A172 (cell line): ENCODE results near the gene HOXA1. TPM values are rescaled to one million over a fixed set of nuclear protein-coding genes. Genes with fewer than 3 reads are reported as not detected.
A peak's percentile ranks its signal among the peaks of the same experiment; 100 is the strongest.

ENCODE experiments used
- DNase-seq: peaks from one replicate; pipeline ENCODE4 v3.0.0-alpha.2; 2015; ENCODE audit warnings: low spot score
- total RNA-seq: library from RNA; depleted of rRNA; stranded (reverse); fragments of >200 nt; shearing (Covaris generic); gene quantifications from 2 replicates; pipeline ENCODE4 v1.2.3, GENCODE V29; 2014

HOXA1 gene
- total RNA-seq, 1 experiment from 2014 or later = not detected

DNA sequence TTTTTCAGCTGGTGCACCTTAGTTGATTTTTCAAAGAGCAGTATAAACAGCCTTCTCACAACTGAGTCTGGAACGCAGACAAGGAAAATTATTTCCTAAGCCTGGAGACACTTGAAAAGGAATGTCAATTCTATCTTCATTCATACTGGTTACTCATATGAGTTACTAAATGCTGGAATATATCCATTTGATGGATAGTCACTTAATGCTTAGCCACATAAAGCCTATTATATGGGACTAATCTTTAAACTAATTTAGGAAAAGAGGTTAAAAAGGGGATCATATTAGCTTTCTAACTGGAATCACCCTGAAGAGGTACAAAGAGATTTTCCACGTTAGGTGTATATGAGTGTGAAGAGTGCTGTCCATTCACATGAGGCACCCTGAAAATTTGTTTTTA lies 36.4 kb upstream of the HOXA1 start:
- no peak for DNase-seq

DNA sequence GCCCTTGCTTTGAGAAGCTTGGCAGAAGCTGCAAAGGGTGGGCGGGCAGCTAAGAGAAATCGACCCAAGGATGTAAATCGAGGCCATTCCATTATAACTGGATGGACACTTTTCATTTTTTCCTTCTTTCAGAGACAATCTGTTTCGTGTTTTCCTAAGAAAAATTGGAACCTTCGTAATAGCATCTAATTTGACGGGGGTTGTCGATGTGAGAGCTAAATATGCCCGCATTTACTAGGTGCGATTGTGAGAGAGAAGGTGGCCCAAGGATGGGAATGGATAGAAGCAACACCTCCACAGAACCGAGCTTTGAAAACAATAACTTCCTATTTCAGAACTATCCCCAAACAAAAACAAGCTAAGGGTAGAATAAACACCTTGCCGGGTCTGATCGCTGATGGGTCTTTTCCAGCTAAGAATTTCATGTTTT lies 35.6 kb upstream of the HOXA1 start:
- DNase-seq = no peak

DNA sequence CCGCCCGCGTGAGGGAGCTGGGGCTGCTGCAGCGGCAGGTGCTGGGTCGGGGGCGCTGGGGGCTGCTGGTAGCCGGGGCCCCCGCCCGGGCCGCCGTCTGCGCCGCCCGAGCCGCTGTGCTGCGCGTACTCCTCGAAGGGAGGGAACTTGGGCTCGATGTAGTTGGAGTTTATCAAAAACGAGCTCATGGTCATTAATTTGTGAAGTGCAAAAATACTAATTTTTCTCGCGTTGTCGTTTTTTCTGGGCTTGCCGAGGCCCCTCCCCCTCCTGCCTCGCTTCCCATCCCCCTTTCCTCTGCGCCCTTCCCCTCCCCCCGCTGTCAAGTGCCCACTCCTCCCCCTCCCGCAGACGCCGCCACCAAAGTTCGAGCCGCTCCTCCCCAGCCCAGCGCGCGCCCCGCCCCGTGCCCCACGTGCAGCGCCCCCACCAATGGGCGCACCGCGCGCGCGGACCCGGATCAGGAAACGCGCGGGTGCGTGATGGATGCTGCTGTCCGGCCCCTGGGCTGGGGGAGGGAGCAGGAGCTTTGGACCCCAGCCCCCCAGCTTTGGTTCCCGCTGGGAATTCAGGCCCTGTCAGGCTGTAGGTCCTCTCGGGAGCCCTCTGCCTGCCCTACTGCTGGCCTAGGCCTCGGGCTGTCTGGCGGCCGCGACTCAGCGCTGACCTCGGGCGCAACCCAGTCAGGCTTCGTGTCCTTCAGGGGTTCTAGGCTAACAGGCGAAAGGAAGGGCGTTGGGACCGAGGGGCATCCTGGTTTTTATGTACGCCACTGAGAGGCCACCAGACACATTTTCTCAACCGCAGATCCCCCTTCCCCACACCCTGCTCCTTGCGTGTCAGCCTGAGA lies 35.0 kb upstream of the HOXA1 start, which contains the start of gene HOXA4:
Gene HOXA4, minus strand, starts transcription at position 218 of the 850 bp plus-strand sequence. Its CDS starts 24 bp downstream, at position 194.
- peak; percentile 82 for DNase-seq

DNA sequence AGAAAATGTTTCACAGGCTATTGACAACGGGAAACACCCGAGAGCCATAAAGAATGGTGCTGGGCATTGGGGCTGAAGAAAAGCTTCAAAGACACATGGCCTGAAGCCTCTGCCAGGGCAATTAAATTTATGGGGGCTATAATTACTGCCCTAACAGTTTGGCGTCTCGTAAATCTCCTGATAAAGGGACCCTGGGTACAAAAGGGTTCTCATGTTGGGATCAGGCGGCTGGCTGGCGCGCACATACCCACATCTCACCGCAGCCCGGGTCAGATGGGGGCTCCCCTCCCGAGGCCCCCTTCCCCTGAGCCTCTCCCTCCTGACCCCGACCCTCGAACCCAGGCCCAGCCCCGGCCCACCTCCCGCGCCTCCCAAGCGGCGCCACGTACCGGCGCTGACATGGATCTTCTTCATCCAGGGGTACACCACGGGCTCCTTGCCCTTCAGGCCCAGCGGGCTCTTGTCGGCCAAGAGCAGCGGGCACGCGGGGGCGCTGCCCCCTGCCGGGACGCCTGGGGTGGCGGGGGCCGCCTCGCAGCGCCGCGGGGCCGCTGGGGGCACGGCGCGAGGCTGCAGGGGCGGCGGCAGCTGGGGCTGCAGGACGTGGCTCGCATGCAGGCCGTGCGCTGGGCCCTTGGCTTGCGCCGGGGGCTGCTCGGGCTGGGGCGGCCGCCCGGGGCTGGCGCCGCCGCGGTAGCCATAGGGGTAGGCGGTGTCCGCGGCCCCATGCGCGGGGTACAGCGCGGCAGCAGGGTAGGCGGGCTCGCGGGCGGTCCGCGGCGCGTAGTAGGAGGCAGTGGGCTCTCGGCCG lies 34.1 kb upstream of the HOXA1 start:
- DNase-seq = no peak

DNA sequence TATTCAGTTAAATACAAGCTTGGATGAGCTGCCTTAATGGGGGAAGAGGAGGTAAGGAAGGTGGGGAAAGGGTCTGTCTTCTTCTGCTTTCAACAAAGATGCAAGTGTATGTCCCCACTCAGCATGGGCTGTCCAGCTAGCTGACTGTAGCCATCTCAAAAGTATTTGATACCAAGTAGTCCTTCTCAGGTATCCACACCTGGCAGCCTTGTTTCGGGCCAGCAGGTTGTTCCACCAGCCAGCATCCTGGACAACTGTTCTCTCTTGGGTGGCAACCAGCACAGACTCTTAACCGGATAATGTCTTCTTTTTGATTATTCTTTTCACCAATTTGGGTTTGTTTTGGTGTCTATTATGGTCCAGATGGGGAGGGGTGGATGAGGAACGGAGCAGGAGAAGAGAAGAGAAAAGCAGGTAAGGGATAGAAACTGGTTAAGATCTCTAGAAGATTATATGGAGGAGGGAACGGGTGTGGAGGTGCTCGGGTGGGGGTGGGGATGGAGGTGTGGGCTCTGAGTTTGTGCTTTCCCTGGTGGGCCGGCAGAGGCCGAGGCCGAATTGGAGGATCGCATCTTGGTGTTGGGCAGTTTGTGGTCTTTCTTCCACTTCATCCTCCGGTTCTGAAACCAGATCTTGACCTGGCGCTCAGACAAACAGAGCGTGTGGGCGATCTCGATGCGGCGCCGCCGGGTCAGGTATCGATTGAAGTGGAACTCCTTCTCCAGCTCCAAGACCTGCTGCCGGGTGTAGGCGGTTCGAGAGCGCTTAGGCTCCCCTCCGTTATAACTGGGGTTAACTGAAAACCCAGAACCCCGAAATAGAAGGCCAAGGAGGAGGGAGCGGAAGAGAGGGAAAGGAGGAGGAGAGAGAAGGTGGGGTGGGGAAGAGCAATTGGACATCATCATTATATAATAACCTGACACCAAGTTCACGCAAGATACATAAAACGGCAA lies 33.3 kb upstream of the HOXA1 start:
- no peak for DNase-seq

DNA sequence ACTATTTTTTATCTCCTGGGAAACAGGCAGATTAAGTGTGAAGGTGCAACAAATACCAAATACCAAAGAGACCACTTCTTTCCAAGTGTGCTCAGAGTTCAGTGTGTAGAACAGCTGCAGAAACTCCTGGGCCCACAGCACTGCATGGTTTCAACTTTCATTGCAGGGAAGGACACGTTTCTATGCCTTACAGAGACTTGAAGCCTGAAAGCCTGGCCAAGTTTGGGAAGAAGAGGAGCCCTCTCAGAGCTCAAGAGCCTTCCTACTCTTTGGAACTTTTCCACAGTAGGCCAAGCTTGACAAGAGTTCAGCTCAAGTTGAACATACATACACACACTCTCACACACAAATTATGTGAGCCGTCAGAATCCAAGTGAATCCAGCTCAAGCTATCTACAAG lies 32.2 kb upstream of the HOXA1 start:
- no peak for DNase-seq

DNA sequence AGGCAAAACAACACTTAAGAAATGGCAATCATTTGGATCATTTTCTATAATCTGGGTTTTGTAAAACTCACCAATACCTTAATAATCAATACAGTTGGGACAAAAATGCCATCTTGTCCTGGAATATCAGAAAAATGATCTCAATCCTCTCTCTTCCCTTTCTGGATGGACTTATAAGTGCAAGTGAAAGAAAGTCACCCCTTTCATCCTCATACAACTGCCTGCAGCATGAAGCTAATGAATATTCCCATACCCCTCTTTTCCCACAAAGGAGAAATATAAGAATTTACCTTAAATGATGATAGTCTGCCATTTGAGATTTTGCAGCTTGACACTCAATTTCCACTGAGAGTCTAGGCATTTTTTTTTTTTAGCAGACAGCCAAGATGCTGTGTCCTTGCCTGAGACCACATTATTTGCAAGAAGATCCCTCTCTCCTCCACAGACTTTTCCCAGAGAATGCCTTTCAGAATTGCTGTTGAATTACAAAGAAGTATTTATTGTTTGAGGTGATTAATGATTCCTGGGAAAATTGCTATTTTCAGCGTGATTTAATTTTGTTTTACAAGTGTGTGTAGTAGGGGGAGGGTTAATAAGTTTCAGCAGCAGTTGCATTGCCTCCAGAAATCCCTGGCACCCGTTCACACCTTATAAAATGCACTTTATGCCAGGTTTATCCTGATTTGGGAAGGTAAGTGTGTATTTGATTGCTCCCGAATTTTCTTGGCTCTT lies 31.0 kb upstream of the HOXA1 start:
- DNase-seq = no peak

DNA sequence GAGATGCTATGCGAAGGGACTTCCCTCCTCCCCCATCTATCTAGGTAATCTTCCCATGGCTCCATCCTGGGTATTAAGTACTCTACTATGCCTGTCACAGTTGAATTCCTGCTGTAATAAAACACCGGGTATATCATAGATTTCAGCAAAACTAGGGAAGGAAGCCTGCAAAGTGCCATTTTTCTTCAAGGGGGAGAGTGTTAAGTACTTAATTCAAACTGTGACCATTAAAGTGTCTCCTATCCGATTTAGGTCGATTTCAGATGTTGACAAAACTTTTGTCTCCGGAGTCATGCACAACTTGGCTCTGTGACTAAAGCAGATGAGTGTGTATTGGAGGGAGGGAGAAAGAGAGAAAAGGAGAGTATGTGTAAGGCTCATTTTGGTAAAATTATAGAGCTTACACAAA lies 30.2 kb upstream of the HOXA1 start:
- DNase-seq = no peak

DNA sequence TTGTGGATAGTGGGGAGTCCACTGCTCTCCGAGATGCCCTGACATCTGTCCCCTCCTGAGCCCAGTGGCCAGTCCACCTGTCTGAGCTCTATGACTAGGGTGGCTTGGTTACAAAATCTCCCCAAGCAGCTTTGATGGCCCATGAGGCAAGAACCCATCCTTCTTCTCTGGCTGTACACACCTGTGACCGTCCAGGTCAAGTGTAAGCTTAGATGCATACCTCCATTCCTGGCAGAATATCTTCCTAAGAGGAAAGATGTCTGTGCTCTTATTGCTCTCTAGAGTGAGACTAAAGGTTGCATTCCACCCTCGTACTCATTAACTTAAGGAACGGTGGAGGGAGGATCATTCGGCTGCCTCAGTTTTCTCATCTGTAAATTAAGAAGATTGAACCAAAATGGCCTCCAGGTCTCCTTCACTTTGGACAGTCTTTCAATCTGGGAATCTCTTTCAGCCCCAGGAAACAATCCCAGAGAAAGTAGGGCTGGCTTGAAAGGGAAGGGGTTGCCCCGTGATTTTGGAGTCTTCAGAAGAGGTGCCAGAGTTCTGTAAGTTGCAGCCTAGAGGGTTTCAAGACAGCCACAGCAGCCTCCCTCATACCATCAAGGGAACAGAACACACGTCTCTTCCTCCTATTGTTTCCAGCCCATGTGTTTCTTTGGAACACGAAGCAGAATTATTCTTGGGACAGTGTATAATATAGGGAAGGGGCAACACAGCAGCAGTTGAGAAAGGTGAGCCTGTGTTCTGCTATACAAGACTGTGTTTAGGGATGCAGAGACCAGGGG lies 29.3 kb upstream of the HOXA1 start:
- DNase-seq = no peak

DNA sequence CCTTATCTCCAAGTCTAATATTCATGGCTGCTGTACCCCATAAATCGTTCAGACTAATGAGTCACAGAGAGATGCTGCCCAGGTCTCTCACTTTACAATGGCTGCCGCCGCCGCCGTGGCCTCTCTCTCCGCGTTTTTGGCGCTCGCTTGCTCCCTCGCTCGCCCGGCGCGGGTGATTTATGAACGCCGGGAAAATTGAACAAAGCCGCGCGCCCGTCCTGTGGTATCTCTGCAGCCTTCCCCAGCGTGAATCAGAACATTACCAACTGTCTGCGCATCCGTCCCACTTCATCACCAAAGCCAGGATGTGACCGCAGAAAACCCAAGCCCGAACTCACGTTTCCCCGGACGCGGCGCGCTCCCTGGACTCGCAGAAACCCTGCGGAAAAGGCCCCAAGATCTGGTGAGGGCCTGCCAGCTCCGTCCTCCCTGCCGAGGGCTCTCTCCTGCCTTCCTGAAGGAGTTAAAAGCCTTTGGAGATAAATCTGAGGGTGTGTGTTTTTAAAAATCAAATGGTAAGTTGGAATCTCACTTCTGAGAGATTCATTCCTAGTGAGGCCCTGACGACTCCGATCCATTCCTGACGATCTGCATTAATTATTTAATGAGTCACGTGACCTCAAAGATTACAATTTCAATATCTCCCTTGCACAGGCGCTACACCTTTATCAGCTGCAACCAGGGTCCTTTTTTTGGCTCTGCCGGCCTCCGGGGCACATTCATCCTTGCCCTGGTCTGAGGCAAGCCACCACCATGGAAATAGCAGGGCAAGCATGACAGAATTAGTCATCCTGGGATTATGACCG lies 28.5 kb upstream of the HOXA1 start:
- DNase-seq = peak; percentile 94

DNA sequence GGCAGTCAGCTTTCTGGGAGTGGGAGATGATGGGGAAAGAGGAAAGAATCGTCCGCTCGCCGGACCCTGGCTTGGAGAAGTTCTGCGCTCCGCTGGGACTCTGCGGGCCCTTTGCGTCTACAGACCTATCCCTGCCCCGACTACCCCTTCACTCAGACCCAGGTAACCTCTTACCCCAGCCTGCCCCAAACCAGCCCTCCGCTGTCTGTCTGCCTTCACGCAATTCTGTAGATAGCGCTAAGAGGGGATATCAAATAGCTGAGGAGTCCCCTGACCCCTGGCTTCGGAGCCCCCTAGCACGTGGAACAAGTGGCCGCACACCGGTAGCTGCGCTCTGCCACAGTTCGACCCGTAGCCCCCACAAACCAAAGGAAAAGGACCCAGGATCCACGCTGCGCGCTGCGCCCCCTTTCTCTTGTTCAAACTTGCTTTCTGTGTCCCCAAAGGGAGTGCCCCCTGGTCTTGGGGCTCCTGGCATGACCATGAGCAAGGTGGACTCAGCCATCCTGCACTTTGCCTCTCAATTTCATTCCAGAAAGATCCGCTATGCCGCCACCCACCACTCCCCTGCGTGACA lies 27.8 kb upstream of the HOXA1 start:
- no peak for DNase-seq

DNA sequence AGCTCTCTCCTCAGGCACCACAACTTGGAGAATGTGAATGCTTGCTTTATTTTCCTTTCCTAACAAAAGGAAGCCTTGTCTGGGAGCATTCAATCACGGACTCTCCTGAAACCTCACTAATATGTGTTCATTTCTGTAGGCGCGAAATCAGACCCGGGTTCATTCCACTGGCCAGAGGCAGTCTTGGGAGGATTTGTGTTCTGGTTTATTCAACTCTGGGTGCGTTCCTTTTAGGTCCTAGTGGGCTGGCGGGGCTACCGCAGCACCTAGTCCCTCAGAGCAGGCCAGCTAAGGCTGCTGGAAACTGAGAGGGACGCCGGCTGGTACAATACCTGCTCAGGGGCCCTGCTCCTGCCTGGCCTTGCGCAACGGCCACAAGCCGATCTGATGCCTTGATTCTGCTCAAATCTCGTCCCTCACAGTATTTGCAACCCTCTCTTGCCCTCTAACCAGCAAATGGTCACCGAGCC lies 27.2 kb upstream of the HOXA1 start:
- DNase-seq = no peak

DNA sequence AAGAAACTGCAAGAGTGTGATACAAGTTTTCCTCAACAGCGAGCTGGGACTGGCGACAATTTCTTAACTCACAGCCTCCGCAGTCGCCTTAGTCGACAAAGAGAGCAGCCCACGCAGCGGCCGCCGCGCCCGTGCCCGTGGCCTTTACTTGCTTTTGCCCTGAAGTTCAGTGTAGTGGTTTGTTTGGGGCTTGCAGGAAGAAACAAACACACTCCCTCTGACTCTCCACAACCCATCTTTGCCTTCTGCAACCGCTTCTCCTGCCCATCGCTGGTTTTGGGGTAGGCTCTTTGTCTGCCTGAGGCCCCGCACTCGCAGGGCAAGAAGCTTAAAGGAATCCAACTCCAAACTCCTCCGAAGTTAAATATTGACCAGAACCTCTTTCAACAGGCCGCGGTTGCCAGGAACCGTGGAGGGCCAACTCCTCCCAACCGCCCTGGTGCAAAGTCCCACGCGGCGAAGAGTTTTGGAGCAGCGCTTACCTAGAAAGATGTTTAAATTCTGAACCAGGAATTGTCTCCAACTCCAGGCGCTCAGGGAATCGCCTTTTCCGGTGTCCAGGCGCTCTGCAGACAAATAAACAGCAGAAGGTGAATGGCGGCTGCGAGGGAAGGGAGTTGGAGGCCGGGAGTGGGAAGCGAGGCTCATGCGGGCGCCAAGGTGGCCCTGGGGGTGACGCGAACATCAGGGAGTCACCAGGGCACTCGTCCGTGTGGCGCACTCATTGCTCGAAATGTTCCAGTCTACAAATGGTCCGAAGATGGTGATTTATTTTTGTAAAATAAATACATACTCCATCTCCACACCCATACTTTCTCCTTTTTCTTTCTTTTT lies 26.5 kb upstream of the HOXA1 start:
- no peak for DNase-seq

DNA sequence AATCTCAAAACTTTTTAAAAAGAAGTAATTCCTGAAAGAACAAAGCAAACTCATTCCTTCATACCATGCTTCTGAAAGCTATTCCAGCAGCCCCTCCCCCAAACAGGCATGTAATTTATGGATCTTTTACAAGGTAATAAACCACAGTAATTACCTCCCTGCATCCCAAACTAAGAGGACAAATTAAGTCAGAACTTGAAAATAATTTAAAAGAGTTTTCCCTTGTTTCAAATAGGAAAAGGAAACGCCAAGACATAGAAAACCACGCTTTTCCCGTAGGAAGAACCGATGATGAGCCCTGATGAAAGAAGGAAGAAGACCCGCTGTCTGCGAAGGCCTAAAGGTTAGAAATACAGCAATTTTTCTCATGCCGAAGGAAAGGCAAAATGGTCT lies 25.9 kb upstream of the HOXA1 start:
- no peak for DNase-seq

DNA sequence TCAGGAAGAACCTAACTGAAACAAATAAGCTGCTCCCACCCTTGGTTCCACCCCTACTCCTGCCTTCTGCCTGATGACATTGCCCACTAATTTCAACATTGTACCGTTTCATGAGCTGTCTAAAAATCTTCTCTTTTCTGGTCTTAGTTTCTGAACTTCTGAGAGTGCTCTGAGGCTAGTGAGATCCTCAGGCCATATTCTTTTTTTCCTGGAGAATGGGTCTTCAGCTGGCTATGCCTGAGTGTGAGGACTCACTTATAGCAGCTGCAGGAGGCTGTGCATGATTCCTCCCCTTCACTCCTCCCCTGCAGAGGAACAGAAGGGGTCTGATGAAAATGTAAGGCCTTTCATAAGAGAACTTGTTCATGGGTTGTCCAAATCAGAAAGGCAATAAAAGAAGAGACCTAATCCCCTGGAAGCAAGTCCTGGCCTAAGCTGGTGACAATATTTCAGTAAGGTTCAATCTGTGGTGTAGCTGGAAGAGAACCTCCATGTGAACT lies 23.7 kb upstream of the HOXA1 start:
- no peak for DNase-seq

DNA sequence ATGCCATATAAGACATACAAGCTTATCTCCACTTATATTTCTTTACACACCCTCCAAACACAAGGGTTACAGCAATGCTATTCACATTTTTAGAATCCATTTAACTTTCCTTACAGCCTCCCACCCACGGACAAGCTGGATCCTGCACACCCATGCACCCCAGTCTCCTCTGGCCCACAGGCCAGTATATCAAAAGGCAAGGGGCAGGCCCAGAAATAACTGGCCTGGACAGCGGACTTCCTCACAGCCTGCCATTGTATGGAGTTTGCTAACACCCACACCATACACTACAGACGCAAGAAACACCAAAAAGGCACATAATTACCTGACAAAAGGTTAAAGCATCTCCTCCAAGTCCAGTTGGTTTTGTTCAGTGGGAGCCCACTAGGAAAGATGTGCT lies 22.8 kb upstream of the HOXA1 start:
- DNase-seq = no peak

DNA sequence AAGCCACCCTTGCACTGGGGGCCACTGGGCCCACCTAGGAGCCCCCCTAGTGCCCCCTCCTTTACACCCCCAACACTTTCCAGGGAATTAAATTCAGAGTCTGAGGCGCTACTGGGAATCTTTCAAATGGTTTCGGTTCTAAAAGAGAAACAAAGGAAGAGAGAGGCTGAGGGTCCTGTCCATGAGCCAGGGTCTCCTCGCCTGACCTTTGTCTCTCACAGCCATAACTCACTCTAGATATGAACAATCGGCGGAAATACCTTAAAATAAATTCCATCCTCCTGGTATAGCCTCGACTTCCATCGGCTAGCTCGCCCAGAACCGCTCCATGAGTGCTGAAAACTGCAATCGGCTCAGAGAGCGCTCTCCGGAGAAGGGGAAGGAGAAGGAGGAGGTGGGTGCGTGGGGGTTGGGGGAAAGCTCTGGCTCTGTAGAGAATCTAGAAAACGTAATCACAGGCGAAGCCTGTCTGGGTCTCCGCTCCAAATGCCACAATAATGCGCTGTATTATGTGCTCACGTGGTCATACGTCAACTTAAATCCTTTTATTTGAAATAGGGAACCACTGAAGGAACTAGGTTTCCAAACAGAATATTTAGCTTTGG lies 22.2 kb upstream of the HOXA1 start:
- no peak for DNase-seq
